Caco-2 (cell line): ENCODE data around the gene KDM4B. TPM values are rescaled to one million over a fixed set of nuclear protein-coding genes. Genes with fewer than 3 reads are reported as not detected.

ENCODE experiments used
- BruUV-seq: library from RNA; stranded (reverse); fragments of 400-500 nt; replicated peaks from 2 replicates; lab custom pipeline; 2021; lab: Mats Ljungman, UMichigan
- CTCF ChIA-PET: fragments of 300-600 bp; sonication (Branson Sonifier 250); formaldehyde crosslinking; loops from one replicate; lab custom pipeline; 2022; ENCODE audit warnings: antibody characterized with exemption; lab: Charles Lee
- POLR2A ChIA-PET: fragments of 300-600 bp; sonication (Branson Sonifier 250); formaldehyde crosslinking; loops from one replicate; lab custom pipeline; 2022; ENCODE audit warnings: antibody characterized with exemption; lab: Charles Lee
- DNase-seq, 2 experiments: peaks; one replicate each; pipeline versions ENCODE4 v3.0.0 to v3.0.0-alpha.2; 2020 to 2022
- H3K27me3 ChIP-seq: replicated peaks from 2 replicates; pipeline ENCODE4 v1.6.0; 2011; ENCODE audit warnings: low read length; ENCODE audit not compliant: control insufficient read depth, insufficient read depth
- H3K36me3 ChIP-seq: 2 replicates; pipeline ENCODE4 v1.5.1; 2011; ENCODE audit warnings: low read length; ENCODE audit not compliant: control insufficient read depth, insufficient read depth
- H3K4me1 ChIP-seq: fragments of 250-450 bp; sonication (Bioruptor Pico); 2 replicates; pipeline ENCODE4 v1.5.1; 2020; ENCODE audit warnings: mild to moderate bottlenecking
- H3K4me3 ChIP-seq: 2 replicates; pipeline ENCODE4 v1.5.1; 2011; ENCODE audit warnings: low read depth, mild to moderate bottlenecking, control low read depth, low read length
- H3K9me3 ChIP-seq: fragments of 250-450 bp; sonication (Bioruptor Pico); 2 replicates; pipeline ENCODE4 v1.5.1; 2020; ENCODE audit warnings: mild to moderate bottlenecking, moderate library complexity
- H3K27ac Mint-ChIP-seq: one replicate; pipeline ENCODE4 v1.8.0; 2022; ENCODE audit warnings: mixed read lengths; ENCODE audit not compliant: unreplicated experiment
- H3K27me3 Mint-ChIP-seq: one replicate; pipeline ENCODE4 v1.8.0; 2022; ENCODE audit warnings: mixed read lengths; ENCODE audit not compliant: insufficient read depth, unreplicated experiment
- H3K36me3 Mint-ChIP-seq: one replicate; pipeline ENCODE4 v1.8.0; 2022; ENCODE audit warnings: mild to moderate bottlenecking, mixed read lengths; ENCODE audit not compliant: insufficient read depth, unreplicated experiment
- H3K4me1 Mint-ChIP-seq: one replicate; pipeline ENCODE4 v1.8.0; 2022; ENCODE audit warnings: low read depth, mixed read lengths; ENCODE audit not compliant: unreplicated experiment
- H3K4me3 Mint-ChIP-seq: one replicate; pipeline ENCODE4 v1.8.0; 2022; ENCODE audit warnings: mild to moderate bottlenecking, moderate library complexity, mixed read lengths; ENCODE audit not compliant: unreplicated experiment
- H3K9me3 Mint-ChIP-seq: one replicate; pipeline ENCODE4 v1.8.0; 2022; ENCODE audit warnings: mixed read lengths; ENCODE audit not compliant: unreplicated experiment
- intact Hi-C: fragments of 100-400 bp; cut with micrococcal nuclease; formaldehyde crosslinking; loops from one replicate; pipeline ENCODE4 v1.10.0; 2022; ENCODE audit not compliant: unreplicated experiment
- total RNA-seq: library from RNA; stranded (reverse); gene quantifications from 2 replicates; pipeline ENCODE4 v1.2.3, GENCODE V29; 2022
- TF ChIP-seq, protein P1 (sequence below), 2 experiments: fragments of 200-600 bp in 1 of 2; IDR thresholded peaks; 1 replicate in 1 of 2; 2 replicates in 1 of 2; pipeline versions ENCODE4 v1.5.1 to v1.8.0; 2011 to 2022; ENCODE audit warnings: antibody characterized with exemption in 1 of 2, control low read depth in 1 of 2, inconsistent platforms in 1 of 2, low read depth in 1 of 2, low read length in 1 of 2, mild to moderate bottlenecking in 1 of 2, moderate library complexity in 1 of 2; ENCODE audit not compliant: insufficient read depth in 1 of 2, severe bottlenecking in 1 of 2, unreplicated experiment in 1 of 2

KDM4B gene
- total RNA-seq, 1 experiment from 2014 or later = 27.4 TPM

- BruUV-seq = no TSS peak
Observed at GRCh38 chr19:5128251-5128935, 159.5 kb downstream of the KDM4B start.

DNA sequence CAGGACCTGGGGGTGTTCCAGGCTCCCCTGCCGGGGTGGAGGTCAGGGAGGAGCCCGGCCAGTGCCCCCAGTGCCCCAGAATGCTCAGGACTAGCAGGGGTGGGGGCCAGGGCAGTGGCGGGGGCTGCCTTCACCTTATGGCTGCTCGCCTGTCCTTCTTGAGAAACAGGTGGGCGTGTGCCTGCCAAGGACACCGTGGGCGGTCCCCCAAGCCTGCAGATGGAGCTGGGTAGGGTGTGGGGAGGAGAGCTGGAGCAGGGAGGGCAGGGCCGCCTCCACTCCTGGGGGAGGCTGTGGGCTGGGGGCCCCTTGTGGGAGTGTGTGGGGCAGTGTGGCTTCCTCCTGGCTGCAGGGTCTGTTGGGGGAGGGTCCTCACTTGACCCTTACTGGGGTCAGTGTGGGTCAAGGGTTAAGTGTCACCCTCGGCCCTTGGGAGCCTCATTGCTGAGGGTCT, 160.1 kb downstream of the KDM4B start:
- CTCF ChIA-PET = no interaction called here
- no peak overlapping the region for H3K4me3 ChIP-seq
- no peak for DNase-seq

More at GRCh38 chr19:5128251-5128935, 159.5 kb downstream of the KDM4B start:
- Mint-ChIP-seq H3K27me3 (no peaks in the 10 kb centered on the region), H3K27ac (no peak overlapping the region), H3K36me3 (peaks cover 25% of the 10 kb centered on the region), H3K4me3 (no peak overlapping the region), H3K9me3 (no peaks in the 10 kb centered on the region), H3K4me1 (peaks cover 10% of the 10 kb centered on the region)
- no peak for DNase-seq
- Histone ChIP-seq H3K36me3 (no peaks in the 10 kb centered on the region), H3K4me1 (peaks cover 11% of the 10 kb centered on the region), H3K27me3 (no peaks in the 10 kb centered on the region), H3K4me3 (no peak overlapping the region), H3K9me3 (no peaks in the 10 kb centered on the region)
- TF ChIP-seq, protein P1, sequence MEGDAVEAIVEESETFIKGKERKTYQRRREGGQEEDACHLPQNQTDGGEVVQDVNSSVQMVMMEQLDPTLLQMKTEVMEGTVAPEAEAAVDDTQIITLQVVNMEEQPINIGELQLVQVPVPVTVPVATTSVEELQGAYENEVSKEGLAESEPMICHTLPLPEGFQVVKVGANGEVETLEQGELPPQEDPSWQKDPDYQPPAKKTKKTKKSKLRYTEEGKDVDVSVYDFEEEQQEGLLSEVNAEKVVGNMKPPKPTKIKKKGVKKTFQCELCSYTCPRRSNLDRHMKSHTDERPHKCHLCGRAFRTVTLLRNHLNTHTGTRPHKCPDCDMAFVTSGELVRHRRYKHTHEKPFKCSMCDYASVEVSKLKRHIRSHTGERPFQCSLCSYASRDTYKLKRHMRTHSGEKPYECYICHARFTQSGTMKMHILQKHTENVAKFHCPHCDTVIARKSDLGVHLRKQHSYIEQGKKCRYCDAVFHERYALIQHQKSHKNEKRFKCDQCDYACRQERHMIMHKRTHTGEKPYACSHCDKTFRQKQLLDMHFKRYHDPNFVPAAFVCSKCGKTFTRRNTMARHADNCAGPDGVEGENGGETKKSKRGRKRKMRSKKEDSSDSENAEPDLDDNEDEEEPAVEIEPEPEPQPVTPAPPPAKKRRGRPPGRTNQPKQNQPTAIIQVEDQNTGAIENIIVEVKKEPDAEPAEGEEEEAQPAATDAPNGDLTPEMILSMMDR (IDR thresholded peaks at IDR 0.05; ENCODE audit: insufficient read depth in 1 of 2, low read depth in 1 of 2, low read length in 1 of 2, severe bottlenecking in 1 of 2, unreplicated experiment in 1 of 2) = no peak
- POLR2A ChIA-PET = no interaction called here
- CTCF ChIA-PET = no interaction called here
- intact Hi-C loops = no loop called here

DNA sequence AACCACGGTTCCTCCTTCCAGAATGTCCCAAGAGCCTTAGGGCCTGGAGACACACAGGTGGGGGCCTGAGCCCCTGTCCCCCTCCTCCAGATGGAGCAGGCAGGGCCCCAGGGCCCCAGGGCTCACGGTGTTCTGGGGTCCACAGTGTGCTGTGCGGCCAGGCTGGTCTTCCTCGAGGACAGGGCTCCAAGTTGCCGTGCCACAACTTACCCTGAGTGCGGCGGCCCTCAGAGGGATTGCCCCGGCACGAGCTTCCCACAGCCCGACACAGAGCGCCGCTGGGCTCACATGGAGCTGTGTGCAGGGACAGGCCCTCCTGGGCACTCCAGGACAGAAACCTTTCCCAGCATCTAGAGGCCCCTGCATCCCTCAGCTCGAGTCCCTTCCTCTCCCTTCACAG, 160.8 kb downstream of the KDM4B start:
- Mint-ChIP-seq H3K9me3 (no peaks in the 10 kb centered on the region), H3K4me1 (peaks cover 10% of the 10 kb centered on the region), H3K4me3 (no peak overlapping the region), H3K36me3 (peaks cover 21% of the 10 kb centered on the region), H3K27ac (peak overlapping the region; percentile 56), H3K27me3 (no peaks in the 10 kb centered on the region)
- no TSS peak for BruUV-seq
- intact Hi-C loops = no loop called here
- H3K4me3 ChIP-seq = no peak overlapping the region
- H3K27me3 ChIP-seq = no peaks in the 10 kb centered on the region
- no peaks in the 10 kb centered on the region for H3K36me3 ChIP-seq
- TF ChIP-seq, protein P1 (IDR thresholded peaks at IDR 0.05; ENCODE audit: insufficient read depth in 1 of 2, low read depth in 1 of 2, low read length in 1 of 2, severe bottlenecking in 1 of 2, unreplicated experiment in 1 of 2) = no peak
- no peaks in the 10 kb centered on the region for H3K9me3 ChIP-seq
- CTCF ChIA-PET = no interaction called here
- H3K4me1 ChIP-seq = peaks cover 11% of the 10 kb centered on the region
- POLR2A ChIA-PET = no interaction called here
- DNase-seq = no peak

More for the DNA sequence above, 160.1 kb downstream of the KDM4B start:
- Mint-ChIP-seq H3K4me1 (peaks cover 10% of the 10 kb centered on the region), H3K4me3 (no peak overlapping the region), H3K27me3 (no peaks in the 10 kb centered on the region), H3K36me3 (peaks cover 21% of the 10 kb centered on the region), H3K9me3 (no peaks in the 10 kb centered on the region), H3K27ac (no peak overlapping the region)
- TF ChIP-seq, protein P1 (IDR thresholded peaks at IDR 0.05; ENCODE audit: insufficient read depth in 1 of 2, low read depth in 1 of 2, low read length in 1 of 2, severe bottlenecking in 1 of 2, unreplicated experiment in 1 of 2) = no peak
- intact Hi-C loops = no loop called here
- H3K9me3 ChIP-seq = no peaks in the 10 kb centered on the region
- no peaks in the 10 kb centered on the region for H3K27me3 ChIP-seq
- POLR2A ChIA-PET = no interaction called here
- H3K4me1 ChIP-seq = peaks cover 11% of the 10 kb centered on the region
- BruUV-seq = no TSS peak
- no peaks in the 10 kb centered on the region for H3K36me3 ChIP-seq
